A549 (cell line): ENCODE measurements around the gene RNF213.

Source experiments
- JUNB ChIP-seq: fragments of >200 bp; sonication (Bioruptor Twin); formaldehyde crosslinking; IDR thresholded peaks from 2 replicates; pipeline ENCODE4 v1.6.1; 2016
- POLR2A ChIP-seq: IDR thresholded peaks from 2 replicates; pipeline ENCODE4 v1.6.1; 2012; ENCODE audit warnings: mild to moderate bottlenecking, low read length
- TFCP2L1 ChIP-seq: fragments of 250-450 bp; sonication (Bioruptor Pico); IDR thresholded peaks from 2 replicates; pipeline ENCODE4 v1.5.0; 2021; ENCODE audit warnings: mild to moderate bottlenecking
- TF ChIP-seq, protein P1 (sequence below): fragments of >200 bp; sonication (Bioruptor Twin); formaldehyde crosslinking; IDR thresholded peaks from 3 replicates; pipeline ENCODE4 v1.5.1; 2016
- TF ChIP-seq, protein P2 (sequence below): IDR thresholded peaks from 2 replicates; pipeline ENCODE4 v1.6.1; 2012

DNA sequence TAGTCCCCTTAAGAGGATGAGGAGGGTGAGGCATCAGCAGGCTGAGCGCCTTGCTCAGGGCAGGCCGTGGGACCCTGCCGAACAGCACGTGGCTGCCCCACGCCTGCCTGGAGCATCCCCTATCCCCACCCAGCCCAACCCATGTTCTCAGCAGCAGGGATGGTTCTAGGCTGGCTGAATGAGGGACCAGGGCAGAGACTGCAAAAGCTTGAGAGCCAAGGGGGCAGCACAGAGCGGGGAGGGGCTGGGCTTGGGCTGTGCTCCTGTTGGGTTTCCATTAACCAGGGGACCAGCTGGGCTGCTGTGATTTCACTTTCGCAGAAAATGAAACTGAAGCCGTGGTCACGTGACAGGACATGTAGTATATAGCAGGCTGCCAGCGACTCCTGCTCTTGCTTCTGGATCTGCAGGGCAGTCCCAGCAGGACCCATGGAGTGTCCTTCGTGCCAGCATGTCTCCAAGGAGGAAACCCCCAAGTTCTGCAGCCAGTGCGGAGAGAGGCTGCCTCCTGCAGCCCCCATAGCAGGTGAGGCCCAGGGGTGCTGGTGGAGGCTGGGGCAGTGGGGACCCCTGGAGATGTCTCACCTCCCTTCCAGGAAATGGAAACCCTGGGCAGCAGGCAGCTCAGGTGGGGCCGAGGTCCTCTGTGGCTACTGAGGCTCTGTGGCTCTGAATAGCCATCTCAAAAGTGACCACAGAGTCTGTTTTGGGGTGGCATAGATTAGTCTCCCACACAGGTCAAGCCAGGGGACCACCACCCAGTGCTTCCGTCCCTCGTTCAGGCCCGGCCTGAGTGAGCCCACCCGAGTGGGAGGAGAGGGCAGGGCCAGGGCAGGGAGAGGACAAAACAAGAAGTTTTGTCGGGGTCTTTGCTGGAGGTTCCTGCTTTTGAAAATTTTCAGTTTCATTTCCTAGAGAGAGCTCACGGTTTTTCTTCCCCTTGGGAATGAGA lies 2.9 kb downstream of the RNF213 start:
- TF ChIP-seq TFCP2L1 (CRISPR knock-in tag): no peak
- TF ChIP-seq, protein P1, sequence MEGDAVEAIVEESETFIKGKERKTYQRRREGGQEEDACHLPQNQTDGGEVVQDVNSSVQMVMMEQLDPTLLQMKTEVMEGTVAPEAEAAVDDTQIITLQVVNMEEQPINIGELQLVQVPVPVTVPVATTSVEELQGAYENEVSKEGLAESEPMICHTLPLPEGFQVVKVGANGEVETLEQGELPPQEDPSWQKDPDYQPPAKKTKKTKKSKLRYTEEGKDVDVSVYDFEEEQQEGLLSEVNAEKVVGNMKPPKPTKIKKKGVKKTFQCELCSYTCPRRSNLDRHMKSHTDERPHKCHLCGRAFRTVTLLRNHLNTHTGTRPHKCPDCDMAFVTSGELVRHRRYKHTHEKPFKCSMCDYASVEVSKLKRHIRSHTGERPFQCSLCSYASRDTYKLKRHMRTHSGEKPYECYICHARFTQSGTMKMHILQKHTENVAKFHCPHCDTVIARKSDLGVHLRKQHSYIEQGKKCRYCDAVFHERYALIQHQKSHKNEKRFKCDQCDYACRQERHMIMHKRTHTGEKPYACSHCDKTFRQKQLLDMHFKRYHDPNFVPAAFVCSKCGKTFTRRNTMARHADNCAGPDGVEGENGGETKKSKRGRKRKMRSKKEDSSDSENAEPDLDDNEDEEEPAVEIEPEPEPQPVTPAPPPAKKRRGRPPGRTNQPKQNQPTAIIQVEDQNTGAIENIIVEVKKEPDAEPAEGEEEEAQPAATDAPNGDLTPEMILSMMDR: no peak
- peak; percentile 33 for TF ChIP-seq POLR2A
- TF ChIP-seq, protein P2, sequence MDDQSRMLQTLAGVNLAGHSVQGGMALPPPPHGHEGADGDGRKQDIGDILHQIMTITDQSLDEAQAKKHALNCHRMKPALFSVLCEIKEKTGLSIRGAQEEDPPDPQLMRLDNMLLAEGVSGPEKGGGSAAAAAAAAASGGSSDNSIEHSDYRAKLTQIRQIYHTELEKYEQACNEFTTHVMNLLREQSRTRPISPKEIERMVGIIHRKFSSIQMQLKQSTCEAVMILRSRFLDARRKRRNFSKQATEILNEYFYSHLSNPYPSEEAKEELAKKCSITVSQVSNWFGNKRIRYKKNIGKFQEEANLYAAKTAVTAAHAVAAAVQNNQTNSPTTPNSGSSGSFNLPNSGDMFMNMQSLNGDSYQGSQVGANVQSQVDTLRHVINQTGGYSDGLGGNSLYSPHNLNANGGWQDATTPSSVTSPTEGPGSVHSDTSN: no peak
- TF ChIP-seq JUNB: no peak
